Measurements from ENCODE around the gene KY. TPM values are rescaled to one million over a fixed set of nuclear protein-coding genes. Genes with fewer than 3 reads are reported as not detected.

Gene KY
- total and polyA plus RNA-seq, 4 donors: 0.06 to 0.21 (median 0.15) TPM; not detected in 1

GRCh38 chr3:134625462-134625861 lies 25.4 kb downstream of the KY start:
- ATAC-seq (ENCODE audit: insufficient read depth, low FRiP score) (no peak), DNase-seq (peak in 1 of 3 donors; percentile 5)
- H3K4me1 ChIP-seq (ENCODE audit: control insufficient read depth in 5 of 5, insufficient read depth in 5 of 5, low read length in 5 of 5): no peaks in the 10 kb centered on the region
- H3K4me3 ChIP-seq: no peak overlapping the region
- TF ChIP-seq CTCF (IDR thresholded peaks at IDR 0.05; ENCODE audit: control extremely low read depth, extremely low read depth): no peak
- no peak overlapping the region for H3K27ac ChIP-seq (ENCODE audit: low read depth in 1 of 2, low read length in 1 of 2)
- H3K36me3 ChIP-seq (ENCODE audit: control insufficient read depth in 4 of 4, insufficient read depth in 4 of 4, low read length in 4 of 4): no peaks in the 10 kb centered on the region
- no peaks in the 10 kb centered on the region for H3K27me3 ChIP-seq (ENCODE audit: control insufficient read depth in 3 of 3, insufficient read depth in 3 of 3, low read length in 2 of 3)
- no peak overlapping the region for H3K9ac ChIP-seq (ENCODE audit: insufficient read depth in 1 of 2, low read length in 2 of 2)
- H3K9me3 ChIP-seq (ENCODE audit: control insufficient read depth in 4 of 4, insufficient read depth in 3 of 4, low read length in 3 of 4): peaks cover 0 to 5% (median 0%) of the 10 kb centered on the region in 4 donors
- WGBS, 2 donors: 83 to 89% methylated on average over 8 of the region's 8 CpGs

GRCh38 chr3:134624537-134625287 lies 26.1 kb downstream of the KY start:
- TF ChIP-seq CTCF (IDR thresholded peaks at IDR 0.05; ENCODE audit: control extremely low read depth, extremely low read depth): no peak
- H3K9me3 ChIP-seq (ENCODE audit: control insufficient read depth in 4 of 4, insufficient read depth in 3 of 4, low read length in 3 of 4): peaks cover 0 to 5% (median 0%) of the 10 kb centered on the region in 4 donors
- no peaks in the 10 kb centered on the region for H3K4me1 ChIP-seq (ENCODE audit: control insufficient read depth in 5 of 5, insufficient read depth in 5 of 5, low read length in 5 of 5)
- DNase-seq: no peak
- no peak overlapping the region for H3K4me3 ChIP-seq
- no peak overlapping the region for H3K9ac ChIP-seq (ENCODE audit: insufficient read depth in 1 of 2, low read length in 2 of 2)
- 91 to 95% methylated on average over 5 of the region's 5 CpGs for WGBS, 2 donors
- H3K27ac ChIP-seq (ENCODE audit: low read depth in 1 of 2, low read length in 1 of 2): no peak overlapping the region
- ATAC-seq (ENCODE audit: insufficient read depth, low FRiP score): no peak
- no peaks in the 10 kb centered on the region for H3K36me3 ChIP-seq (ENCODE audit: control insufficient read depth in 4 of 4, insufficient read depth in 4 of 4, low read length in 4 of 4)
- no peaks in the 10 kb centered on the region for H3K27me3 ChIP-seq (ENCODE audit: control insufficient read depth in 3 of 3, insufficient read depth in 3 of 3, low read length in 2 of 3)

GRCh38 chr3:134623615-134624245 lies 27.1 kb downstream of the KY start:
- TF ChIP-seq CTCF (IDR thresholded peaks at IDR 0.05; ENCODE audit: control extremely low read depth, extremely low read depth): no peak
- Histone ChIP-seq H3K27me3 (ENCODE audit: control insufficient read depth in 3 of 3, insufficient read depth in 3 of 3, low read length in 2 of 3) (no peaks in the 10 kb centered on the region), H3K27ac (ENCODE audit: low read depth in 1 of 2, low read length in 1 of 2) (no peak overlapping the region), H3K9ac (ENCODE audit: insufficient read depth in 1 of 2, low read length in 2 of 2) (no peak overlapping the region), H3K4me3 (no peak overlapping the region), H3K36me3 (ENCODE audit: control insufficient read depth in 4 of 4, insufficient read depth in 4 of 4, low read length in 4 of 4) (no peaks in the 10 kb centered on the region), H3K4me1 (ENCODE audit: control insufficient read depth in 5 of 5, insufficient read depth in 5 of 5, low read length in 5 of 5) (no peaks in the 10 kb centered on the region), H3K9me3 (ENCODE audit: control insufficient read depth in 4 of 4, insufficient read depth in 3 of 4, low read length in 3 of 4) (peaks cover 0 to under 1% (median 0%) of the 10 kb centered on the region in 4 donors)
- WGBS, 2 donors: 92 to 96% methylated on average over 7 of the region's 7 CpGs
- no peak for DNase-seq
- no peak for ATAC-seq (ENCODE audit: insufficient read depth, low FRiP score)

All from lung (tissue), 12 donors.